Large intestine (tissue), 3 donors: Measurements from ENCODE around the gene GCAT. TPM values are rescaled to one million over a fixed set of nuclear protein-coding genes. Genes with fewer than 3 reads are reported as not detected.

Experiments
- DNase-seq, 2 donors: peaks; one replicate each; pipeline versions ENCODE4 v3.0.0 to v3.0.0-alpha.2; 2013
- H3K27ac ChIP-seq: one replicate; pipeline ENCODE4 v1.5.1; 2013; ENCODE audit warnings: low read length
- H3K27me3 ChIP-seq: 2 replicates; pipeline ENCODE4 v1.6.1; 2013; ENCODE audit warnings: low read length; ENCODE audit not compliant: control insufficient read depth, insufficient read depth
- H3K36me3 ChIP-seq: 2 replicates; pipeline ENCODE4 v1.6.1; 2013; ENCODE audit warnings: low read length; ENCODE audit not compliant: control insufficient read depth, insufficient read depth
- H3K4me1 ChIP-seq: one replicate; pipeline ENCODE4 v1.6.1; 2013; ENCODE audit warnings: low read length; ENCODE audit not compliant: control insufficient read depth, insufficient read depth
- H3K4me3 ChIP-seq: one replicate; pipeline ENCODE4 v1.5.1; 2013; ENCODE audit warnings: low read length
- H3K9me3 ChIP-seq: one replicate; pipeline ENCODE4 v1.6.1; 2013; ENCODE audit warnings: mild to moderate bottlenecking, low read depth, low read length, moderate library complexity; ENCODE audit not compliant: control insufficient read depth
- WGBS: methylation state at CpG from one replicate; pipeline ENCODE4 v1.1.5; 2013; ENCODE audit warnings: low lambda C conversion rate; ENCODE audit not compliant: insufficient coverage; 5-methylcytosine and 5-hydroxymethylcytosine counted together
- polyA plus RNA-seq: library from polyadenylated mRNA; unstranded; fragments of 120-200 nt; gene quantifications from one replicate; pipeline ENCODE4 v1.2.1, GENCODE V29; 2013

GCAT gene
- polyA plus RNA-seq, 1 donor: 9.2 TPM

DNA sequence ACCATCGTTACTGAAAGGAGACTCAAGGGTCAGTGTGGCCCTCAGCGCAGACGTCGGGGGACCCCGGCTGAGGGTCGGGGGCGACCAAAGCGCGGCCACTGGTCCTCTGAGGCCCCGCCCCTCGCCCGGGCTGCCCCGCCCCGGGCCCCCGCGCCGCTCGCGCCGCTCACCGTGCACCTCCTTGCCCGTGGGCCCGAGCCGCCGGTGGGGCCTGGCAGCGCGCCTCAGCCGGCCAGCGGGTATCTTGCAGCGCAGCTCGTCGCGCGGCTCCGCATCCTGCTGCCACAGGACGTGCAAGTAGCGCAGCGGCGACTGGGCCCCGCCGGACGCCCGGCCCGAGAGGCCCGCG is 36.0 kb downstream of the GCAT start:
- Histone ChIP-seq H3K27me3 (no peaks in the 10 kb centered on the region), H3K27ac (peak overlapping the region; percentile 66), H3K36me3 (peaks cover 9% of the 10 kb centered on the region), H3K4me3 (peak overlapping the region; percentile 58), H3K9me3 (peaks cover 3% of the 10 kb centered on the region), H3K4me1 (peaks cover 9% of the 10 kb centered on the region)
- peak in 1 of 2 donors; percentile 16 for DNase-seq
- no CpG with 5 or more reads among the region's 46 CpGs for WGBS

DNA sequence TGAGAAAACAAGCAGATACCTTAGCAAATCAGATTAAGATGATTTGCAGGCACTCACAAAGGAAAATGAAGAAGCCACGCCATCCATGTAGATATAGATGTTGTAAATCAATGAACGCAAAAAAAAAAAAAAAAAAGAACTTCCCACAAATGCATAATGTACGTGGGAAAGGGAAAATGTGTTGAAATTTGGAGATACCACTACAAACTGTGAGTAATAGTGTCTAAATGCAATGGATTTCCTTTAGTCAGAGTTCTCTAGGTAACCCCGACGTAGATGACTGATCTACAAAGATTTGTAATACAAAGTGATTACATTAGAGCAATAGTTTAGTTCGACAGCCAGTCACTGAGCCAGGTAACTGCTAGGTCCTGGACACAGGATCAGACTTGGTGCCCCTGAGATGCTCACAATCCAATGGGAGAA is 37.2 kb downstream of the GCAT start:
- Histone ChIP-seq H3K36me3 (peaks cover 2% of the 10 kb centered on the region), H3K9me3 (peaks cover 3% of the 10 kb centered on the region), H3K4me1 (peaks cover 9% of the 10 kb centered on the region), H3K27ac (peak overlapping the region; percentile 66), H3K27me3 (no peaks in the 10 kb centered on the region), H3K4me3 (peak overlapping the region; percentile 58)
- no CpG with 5 or more reads among the region's 6 CpGs for WGBS
- DNase-seq: no peak

DNA sequence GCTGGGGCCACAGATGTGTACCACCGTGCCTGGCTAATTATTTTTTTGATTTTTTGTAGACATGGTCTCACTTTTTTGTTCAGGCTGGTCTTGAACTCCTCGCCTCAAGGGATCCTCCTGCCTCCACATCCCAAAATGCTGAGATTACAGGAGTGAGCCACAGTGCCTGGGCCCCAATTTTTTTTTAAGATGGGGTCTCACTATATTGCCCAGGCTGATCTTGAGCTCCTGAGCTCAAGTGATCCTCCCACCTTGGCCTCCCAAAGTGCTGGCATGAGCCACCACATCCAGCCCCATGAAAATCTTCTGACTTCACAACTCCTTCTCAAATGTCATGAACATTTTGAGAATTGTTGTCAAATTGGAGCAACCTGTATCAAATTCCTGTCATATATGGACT is 38.7 kb downstream of the GCAT start:
- no CpG with 5 or more reads among the region's 2 CpGs for WGBS
- H3K27me3 ChIP-seq: no peaks in the 10 kb centered on the region
- no peak for DNase-seq
- no peak overlapping the region for H3K4me3 ChIP-seq
- H3K27ac ChIP-seq: no peak overlapping the region
- H3K36me3 ChIP-seq: peaks cover 4% of the 10 kb centered on the region
- peaks cover 16% of the 10 kb centered on the region for H3K4me1 ChIP-seq
- peaks cover 3% of the 10 kb centered on the region for H3K9me3 ChIP-seq

DNA sequence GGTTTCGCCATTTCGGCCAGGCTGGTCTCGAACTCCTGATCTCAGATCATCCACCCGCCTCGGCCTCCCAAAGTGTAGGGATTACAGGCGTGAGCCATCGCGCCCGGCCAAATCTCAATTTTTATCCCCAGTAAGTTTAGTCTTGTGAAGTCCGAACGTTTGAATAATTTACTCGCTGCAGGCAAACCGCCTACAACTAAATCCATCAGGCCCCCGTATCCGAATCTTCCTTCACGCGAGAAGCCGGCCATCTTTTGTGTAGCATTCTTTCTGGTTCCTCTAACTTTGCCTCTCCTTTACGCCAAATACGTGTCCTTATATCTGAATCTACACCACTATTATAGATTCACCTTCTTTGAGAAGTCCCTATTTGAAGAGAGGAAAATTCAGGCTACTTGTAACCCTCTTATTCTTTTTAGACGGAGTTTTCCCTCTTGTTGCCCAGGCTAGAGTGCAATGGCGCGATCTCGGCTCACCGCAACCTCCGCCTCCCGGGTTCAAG is 40.9 kb downstream of the GCAT start:
- Histone ChIP-seq H3K4me1 (peaks cover 7% of the 10 kb centered on the region), H3K27ac (peak overlapping the region; percentile 90), H3K9me3 (peaks cover 3% of the 10 kb centered on the region), H3K36me3 (peaks cover 22% of the 10 kb centered on the region), H3K4me3 (peak overlapping the region; percentile 88), H3K27me3 (no peaks in the 10 kb centered on the region)
- WGBS: 23% methylated on average over 6 of the region's 27 CpGs
- peak; percentile 12 to 54 for DNase-seq

DNA sequence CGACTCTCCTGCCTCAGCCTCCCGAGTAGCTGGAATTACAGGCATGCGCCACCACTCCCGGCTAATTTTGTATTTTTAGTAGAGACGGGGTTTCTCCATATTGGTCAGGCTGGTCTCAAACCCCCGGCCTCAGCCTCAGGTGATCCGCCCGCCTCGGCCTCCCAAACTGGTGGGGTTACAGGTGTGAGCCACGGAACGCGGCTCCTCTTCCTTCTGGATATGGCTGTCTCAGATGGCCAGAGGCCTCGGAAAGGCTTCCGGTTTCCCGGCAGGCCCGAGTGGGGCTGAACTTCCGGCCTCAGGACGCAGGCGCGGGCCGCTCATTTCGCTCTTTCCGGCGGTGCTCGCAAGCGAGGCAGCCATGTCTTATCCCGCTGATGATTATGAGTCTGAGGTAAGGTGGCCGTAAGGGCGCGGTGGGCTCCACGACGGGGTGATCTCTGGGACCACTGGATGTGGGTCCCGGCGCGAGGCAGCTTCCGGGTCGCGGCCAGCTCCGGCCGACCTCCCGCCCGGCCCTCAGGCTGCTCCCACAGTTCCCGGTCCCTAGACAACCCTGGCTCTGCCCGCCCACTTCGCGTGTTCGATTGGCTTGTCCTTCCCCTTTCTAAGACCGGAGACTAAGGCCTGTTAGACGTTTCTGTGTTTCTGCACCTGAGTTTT is 41.5 kb downstream of the GCAT start, which contains the start of gene EIF3L:
Gene EIF3L, plus strand, starts transcription at position 331 of the 663 bp plus-strand sequence. Its CDS starts 31 bp downstream, at position 362.
- Histone ChIP-seq H3K27me3 (no peaks in the 10 kb centered on the region), H3K4me1 (peaks cover 7% of the 10 kb centered on the region), H3K9me3 (peaks cover 3% of the 10 kb centered on the region), H3K4me3 (peak within 1 kb of the TSS; percentile 88), H3K27ac (peak within 1 kb of the TSS; percentile 90), H3K36me3 (peaks cover 27% of the 10 kb centered on the region)
- WGBS: no CpG with 5 or more reads among the region's 49 CpGs
- peak; percentile 89 to 94 for DNase-seq

DNA sequence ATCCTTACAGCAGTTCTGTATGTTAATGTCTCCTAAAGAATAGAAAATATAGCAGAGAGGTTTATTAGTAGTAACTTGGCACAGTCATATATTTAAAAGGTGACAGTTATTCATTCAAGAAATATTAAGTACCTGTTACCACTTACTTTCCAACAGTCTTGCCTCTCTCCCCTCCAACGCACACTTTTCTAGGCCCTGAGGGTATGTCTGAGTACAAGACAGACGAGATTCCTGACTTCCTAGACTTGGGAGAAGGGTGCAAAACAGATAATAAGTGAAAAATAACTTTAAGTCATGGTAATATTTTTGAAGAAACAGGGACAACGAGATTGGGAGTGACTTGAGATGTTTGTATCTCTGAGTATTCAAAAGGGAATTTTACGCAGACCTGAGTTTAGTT is 43.1 kb downstream of the GCAT start:
- Histone ChIP-seq H3K27ac (no peak overlapping the region), H3K36me3 (peaks cover 42% of the 10 kb centered on the region), H3K9me3 (no peaks in the 10 kb centered on the region), H3K27me3 (no peaks in the 10 kb centered on the region), H3K4me1 (peaks cover 7% of the 10 kb centered on the region), H3K4me3 (no peak overlapping the region)
- DNase-seq: no peak
- WGBS: 100% methylated on average over 2 of the region's 4 CpGs

DNA sequence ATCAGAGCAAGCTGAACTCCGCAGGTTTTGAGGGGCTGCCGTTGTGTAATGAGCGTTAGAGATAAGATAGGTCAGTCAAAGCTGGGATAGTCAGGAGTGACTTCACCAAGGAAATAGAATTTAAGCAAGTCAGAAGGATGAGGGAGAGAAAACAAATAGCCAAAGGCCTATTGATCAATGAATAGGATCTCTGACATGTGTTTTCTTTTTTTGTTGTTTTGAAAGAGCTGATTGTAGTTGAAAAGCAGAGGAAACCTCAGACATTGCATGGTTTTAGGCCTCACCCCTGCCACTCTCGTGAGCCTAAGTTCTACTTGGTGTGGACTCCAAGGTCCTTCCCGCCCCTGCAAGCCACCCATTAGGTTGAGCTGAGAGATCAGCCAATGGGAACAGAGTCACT is 44.7 kb downstream of the GCAT start:
- no peak for DNase-seq
- H3K27me3 ChIP-seq: no peaks in the 10 kb centered on the region
- 47% methylated on average over 3 of the region's 5 CpGs for WGBS
- H3K36me3 ChIP-seq: peaks cover 54% of the 10 kb centered on the region
- H3K27ac ChIP-seq: no peak overlapping the region
- H3K9me3 ChIP-seq: no peaks in the 10 kb centered on the region
- H3K4me1 ChIP-seq: peaks cover 7% of the 10 kb centered on the region
- no peak overlapping the region for H3K4me3 ChIP-seq

DNA sequence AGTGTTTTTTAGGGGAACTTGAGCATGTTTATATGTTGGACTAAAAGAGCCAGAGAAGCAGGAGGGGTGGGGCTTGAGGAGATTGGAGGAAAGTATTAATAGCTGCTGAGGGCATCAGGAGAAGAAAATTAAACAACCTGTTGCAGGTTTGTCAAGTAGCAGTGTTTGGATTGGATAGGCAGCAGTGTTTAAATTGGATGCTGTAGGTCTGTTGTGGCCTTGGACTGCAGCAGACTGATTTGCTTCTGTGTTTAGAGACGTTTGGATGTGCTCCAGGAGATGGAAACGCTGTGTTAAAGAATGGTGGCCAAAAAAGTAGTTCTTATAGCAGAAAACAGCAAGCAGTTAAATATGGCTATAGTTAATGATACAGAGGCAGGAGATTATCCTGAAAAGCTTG is 47.2 kb downstream of the GCAT start:
- H3K4me3 ChIP-seq: no peak overlapping the region
- DNase-seq: no peak
- peaks cover 7% of the 10 kb centered on the region for H3K4me1 ChIP-seq
- H3K36me3 ChIP-seq: peaks cover 68% of the 10 kb centered on the region
- no peak overlapping the region for H3K27ac ChIP-seq
- WGBS: 60% methylated on average over 1 of the region's 2 CpGs
- no peaks in the 10 kb centered on the region for H3K27me3 ChIP-seq
- H3K9me3 ChIP-seq: no peaks in the 10 kb centered on the region

DNA sequence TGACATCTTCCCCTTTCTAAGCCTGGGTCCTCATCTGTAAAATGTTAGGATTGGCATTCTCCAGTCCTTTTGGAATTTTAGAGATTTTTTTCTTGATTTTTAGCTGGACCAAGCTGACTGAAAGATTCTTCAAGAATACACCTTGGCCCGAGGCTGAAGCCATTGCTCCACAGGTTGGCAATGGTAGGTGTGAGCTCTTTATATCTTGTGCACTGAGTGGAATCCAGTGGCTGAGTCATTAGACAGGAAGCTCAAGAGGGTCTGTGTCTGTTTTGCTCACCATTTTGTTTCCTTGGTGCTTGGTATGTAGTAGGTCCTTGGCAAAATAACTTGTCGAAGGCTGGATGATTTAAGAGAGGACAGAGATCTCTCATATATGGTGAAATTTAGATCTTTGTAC is 47.7 kb downstream of the GCAT start:
- Histone ChIP-seq H3K9me3 (no peaks in the 10 kb centered on the region), H3K36me3 (peaks cover 72% of the 10 kb centered on the region), H3K4me3 (no peak overlapping the region), H3K27ac (no peak overlapping the region), H3K4me1 (peaks cover 2% of the 10 kb centered on the region), H3K27me3 (no peaks in the 10 kb centered on the region)
- DNase-seq: no peak
- 60% methylated on average over 1 of the region's 2 CpGs for WGBS

DNA sequence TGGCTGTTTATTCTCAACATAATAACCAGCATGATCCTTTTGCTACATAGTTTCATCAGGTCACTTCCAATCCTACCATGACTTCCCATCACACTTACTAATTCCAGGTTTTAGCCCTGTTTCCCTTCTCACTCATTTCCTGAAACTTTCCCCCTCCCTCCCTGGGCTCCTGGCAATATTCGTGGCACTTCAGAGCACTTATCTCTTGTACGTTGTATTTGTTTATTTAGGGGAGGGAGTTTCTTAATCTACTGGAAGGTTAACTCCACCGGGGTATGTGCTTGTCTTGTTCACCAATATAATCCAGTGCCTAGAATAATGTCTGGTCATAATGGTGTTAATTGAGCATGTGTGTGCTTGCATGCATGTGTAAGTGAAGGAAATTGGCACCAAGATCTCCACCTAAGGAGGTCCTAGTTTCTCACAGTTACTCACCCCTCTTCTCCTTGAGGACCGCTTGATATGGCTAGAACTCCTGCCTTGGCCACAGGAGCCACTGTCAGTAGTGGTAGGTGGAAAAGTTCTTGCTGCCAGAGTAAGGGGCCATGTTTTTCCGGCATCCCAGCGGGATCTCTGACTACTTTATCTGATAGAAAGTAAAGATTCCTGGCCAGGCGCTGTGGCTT is 53.2 kb downstream of the GCAT start:
- no peak for DNase-seq
- H3K9me3 ChIP-seq: no peaks in the 10 kb centered on the region
- peaks cover 77% of the 10 kb centered on the region for H3K36me3 ChIP-seq
- H3K4me3 ChIP-seq: no peak overlapping the region
- no peaks in the 10 kb centered on the region for H3K27me3 ChIP-seq
- 17% methylated on average over 1 of the region's 7 CpGs for WGBS
- H3K4me1 ChIP-seq: no peaks in the 10 kb centered on the region
- H3K27ac ChIP-seq: no peak overlapping the region
